HG03039 (cell line): ENCODE results near the gene POMT1.
"Not testable (repeated sequence)": the region's sequence is repeated elsewhere in the genome, so short reads cannot be mapped to it uniquely, and the experiment has no call there.

ENCODE experiments used
- ATAC-seq: cut with Tn5 transposase; IDR thresholded peaks from one replicate; pipeline ENCODE4 v1.9.1; 2021; ENCODE audit warnings: mild to moderate bottlenecking, moderate library complexity; ENCODE audit not compliant: unreplicated experiment

The POMT1 gene

DNA sequence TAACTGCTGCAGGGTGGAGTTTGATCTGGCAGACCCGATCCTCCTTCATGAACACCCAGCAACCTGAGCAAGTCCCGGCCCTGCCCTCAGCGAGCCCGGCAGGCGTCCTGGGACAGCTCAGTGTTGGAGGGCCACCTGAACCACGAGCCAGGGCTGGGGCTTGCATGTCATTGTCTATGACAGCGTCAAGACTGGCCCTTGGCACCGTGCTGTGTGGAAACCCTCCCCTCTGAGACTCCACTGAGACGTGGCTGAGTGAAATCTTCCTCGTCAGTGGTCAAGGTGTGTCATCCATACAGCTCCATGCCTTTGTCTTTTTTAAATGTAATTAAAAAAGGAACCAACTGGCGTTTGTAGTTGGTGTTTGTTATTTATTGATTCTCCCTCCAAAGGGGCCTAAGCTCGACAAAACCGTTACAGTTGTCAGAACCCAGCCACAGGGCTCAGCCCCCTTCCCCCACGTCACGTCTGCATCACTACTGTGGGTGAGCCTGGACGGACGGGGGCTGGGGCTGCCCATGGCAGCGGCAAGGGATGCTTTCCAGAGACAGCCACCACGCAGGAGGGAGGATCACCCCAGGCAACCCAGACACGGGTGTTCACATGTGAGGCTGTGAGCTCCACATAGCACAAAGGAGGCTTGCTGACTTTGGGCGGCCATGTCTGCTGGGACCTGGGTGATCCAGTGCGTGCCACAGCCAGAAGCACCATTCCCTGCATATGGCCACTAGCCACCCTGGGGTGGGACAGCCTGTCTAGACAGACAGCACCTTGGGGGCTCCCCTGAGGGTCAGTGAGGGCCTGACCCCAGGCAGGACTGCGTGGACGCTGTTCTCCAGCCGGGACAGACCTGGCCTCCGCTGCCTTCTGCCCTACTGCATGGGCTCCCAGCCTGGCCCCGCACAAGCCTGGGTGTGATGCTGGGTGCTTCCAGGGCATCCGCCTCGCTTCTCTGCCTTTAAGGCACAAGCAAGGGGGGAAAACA, 21.0 kb downstream of the POMT1 start:
- no peak for ATAC-seq

DNA sequence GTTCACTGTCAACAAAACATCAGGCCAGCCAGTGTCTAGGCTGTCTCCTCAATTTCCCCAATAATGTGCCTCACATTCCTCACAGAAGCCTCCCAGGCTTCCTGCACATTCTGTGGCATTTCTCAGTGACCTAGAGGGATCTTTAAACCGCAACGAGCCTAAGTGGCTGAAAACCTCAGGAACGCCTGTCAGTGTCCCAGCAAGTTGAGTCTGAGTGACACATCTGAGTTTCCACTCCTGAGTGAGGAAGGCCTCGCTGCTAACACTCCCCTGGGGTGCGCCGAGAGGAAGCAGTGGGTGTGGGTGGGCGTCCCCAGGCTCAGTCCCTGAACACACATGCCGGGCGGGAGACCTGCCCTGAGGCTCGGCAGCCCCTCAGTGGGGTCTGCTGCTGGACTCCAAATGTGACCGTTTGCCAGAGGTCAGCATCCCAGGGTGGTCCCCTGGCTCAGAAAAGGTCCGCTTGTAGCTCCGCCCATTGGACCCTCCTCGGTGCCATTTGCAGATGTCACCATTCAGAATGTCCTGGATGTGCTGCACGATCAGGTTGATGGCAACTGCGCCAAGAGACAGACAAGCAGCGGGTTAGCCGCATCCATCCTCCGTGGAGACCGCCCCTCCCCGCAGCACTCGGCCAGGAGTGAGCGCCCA, 22.1 kb downstream of the POMT1 start:
- no peak for ATAC-seq

DNA sequence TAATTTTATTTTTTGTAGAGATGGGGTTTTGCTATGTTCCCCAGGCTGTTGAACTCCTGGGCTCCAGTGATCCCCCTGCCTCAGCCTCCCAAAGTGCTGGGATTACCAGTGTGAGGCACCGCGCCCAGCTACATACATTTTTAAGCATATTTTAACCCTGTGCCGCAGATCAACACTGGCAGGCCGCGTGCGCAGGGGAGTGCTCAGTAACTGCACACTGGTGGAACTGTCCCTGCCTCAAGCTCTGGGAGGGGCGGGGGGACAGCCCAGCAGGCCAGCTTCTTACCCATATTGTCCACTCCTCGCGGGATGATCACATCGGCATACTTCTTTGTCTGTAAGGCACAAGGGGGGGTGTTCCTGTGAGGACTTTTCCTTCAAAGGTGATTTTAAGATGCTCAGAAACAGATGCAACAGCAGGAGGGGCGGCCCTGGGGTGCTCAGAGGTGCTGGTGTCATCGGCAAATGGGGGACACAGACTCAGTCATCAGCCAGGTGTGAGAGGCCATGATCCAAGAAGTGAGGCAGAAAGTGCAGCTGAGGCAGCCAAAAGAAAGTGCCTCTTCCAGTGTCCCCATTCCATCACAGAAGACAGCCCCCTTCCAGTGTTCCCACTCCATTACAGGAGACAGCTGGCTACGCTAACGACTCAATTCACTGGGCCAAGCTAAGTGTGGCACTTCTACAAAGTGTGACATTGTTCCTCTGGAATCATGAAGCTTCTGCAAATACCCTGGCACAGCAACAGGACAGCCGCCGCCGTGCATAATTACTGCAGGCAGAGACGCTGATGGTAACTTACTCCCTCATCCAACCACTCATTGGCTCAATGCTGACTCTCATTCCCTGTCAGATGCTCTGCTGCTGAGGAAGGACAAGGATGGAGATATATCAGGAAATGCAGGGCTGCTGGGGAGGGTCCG, 23.2 kb downstream of the POMT1 start:
- no peak for ATAC-seq

DNA sequence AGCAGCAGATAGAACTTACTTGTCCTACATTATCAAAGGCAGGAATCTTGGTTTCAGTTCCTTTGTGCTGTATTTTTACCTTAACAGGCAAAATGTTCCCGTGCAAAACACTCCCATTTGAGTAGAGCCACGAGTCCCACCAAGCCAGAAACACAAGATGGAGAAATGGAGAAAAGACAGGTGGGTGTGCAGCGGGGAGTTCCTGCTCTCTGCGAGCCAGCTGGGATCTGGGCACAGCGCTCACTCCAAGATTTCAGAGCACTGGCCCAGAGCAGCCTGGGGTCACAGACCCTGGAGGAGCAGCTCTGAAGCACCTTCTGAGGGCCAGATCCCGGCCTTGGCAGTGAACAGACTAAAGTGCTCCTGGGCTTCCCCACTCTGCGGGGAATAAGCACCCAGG, 25.5 kb downstream of the POMT1 start:
- no peak for ATAC-seq

DNA sequence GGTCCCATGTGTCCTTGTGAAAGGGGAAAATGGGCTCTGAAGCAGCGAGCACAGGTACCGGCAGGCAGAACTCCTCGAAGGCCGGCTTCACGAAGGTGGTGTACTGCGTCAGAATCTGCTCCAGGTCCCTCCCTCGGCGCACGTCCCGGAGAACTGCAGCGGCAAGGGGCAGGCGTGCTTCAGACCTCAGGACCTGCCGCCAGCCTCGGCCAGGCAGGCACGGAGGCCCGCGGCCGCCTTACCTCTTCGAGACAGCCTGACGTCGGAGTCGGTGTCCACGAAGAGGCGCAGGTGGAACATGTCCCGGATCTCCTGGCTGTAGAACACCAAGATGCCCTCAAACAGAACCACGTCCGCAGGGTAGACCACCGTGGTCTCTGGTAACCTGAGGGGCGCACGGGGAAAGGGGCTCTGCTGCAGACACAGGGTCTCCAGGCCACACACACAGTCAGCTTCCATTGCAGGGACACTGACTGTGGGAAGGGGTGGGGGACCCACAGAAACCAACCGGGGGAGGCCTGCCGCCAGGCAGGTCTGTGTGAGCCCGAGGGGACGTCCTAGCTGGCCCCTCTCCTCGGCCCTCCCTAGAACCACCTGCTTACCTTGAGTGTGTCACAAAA, 26.3 kb downstream of the POMT1 start:
- no peak for ATAC-seq

DNA sequence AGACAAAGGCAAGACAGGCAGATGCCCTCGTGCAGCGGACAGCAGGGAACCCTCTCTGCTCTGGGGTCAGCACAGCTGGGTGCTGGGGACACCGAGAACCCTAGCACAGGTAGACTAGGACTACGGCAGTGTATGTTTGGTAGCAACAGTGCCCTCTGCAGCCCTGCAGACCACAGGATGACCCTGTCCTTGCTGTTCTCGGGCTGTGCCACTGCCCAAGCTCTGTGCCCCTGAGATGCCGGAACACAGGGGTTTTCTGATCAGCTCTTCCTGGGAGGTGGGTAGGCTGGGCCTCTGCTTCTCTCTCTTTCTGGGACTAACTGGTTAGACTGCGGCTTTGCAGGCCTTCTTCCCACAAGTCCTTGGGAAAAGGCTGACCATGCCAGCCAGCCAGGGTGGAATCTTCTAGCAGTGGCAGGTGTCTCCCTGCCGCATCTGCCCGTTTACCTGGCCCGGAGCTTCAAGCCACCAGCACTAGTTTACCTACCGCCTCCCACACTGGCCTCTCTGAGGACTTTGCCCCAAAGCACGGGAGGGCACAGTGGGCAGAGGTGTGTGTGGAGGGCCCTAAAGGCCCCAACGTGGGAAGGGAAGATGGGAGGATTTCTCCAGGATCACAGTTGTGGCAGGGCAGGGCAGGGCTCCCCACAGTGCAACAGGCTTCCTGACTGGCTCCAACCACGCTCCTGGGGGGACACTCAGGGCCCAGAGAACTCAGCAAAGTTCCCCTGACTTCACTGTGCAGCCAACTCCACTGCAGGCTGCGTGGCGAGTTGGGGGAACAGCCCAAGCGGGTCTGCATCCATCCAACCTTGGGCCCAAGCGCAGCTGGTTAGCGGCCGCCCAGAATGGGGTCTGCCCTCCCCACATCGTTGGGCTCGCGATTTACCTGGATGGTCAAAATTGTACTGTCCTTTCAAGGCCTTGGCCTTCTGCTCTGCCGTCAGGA, 27.2 kb downstream of the POMT1 start:
- ATAC-seq = no peak

DNA sequence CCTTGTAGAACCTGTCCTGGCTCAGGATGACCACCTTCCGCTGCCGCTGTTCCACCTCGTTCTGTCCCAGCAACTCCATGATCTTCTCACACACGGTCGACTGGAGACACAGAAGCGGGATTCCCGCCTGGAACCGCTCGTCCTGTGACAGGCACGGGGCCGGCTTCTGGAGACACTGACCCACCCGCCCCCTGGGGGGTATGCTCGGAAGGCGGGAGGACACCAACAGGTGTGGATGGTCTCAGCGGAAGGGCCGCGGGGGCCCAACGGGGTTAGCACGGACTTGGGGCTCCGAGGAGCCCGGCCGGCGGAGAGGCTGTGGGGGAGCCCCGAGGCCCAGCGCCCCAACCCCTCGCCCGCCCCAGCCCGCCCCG, 27.8 kb downstream of the POMT1 start:
- peak; percentile 21 for ATAC-seq

DNA sequence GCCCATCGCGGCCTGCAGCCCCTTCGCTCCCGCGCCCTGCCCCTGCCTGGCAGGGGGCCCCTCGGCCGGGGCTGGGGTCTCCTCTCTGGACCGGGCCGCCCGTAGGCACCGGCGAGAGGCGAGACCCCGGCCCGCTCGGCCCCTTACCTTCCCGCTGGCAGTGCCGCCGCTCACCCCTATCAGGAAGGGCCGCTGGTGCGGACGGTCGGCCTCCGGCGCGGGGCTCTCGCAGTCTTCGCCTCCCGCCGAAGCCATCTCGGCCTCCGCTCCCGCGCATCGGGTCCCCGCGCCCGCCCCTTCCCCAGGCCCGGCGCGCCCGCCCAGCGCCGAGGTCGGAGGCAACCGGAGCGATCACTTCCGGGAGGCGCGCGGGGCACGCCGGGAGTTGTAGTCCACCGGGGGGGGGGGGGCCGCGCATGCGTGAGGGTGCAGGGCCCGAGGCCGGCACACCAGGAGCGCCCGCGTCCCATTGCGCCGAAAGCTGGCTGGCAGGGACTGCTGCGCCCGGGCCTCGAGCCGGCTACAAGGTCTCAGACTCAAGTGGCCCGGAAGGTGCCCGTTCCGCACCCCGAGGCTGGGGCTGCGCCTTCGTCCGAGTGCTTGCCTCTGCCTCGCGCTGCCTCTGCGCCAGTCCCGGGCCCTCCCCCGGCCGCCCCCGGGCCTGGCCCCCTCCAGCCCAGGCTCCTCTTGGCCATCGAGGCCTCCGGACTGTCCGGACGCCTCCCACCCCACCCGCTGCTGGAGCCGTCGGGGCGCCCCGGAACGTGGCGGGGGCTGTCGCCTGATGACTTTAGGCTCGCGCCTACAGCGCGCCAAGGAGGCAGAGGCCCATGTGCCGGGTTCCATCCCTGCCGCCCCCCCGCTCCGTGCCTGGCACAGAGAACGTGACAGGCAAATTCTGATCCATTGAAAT, 28.5 kb downstream of the POMT1 start, which contains the start of gene UCK1:
Gene UCK1, minus strand, starts transcription at position 344 of the 913 bp plus-strand sequence. Its CDS starts 89 bp downstream, at position 255.
- ATAC-seq = peak; percentile 55

DNA sequence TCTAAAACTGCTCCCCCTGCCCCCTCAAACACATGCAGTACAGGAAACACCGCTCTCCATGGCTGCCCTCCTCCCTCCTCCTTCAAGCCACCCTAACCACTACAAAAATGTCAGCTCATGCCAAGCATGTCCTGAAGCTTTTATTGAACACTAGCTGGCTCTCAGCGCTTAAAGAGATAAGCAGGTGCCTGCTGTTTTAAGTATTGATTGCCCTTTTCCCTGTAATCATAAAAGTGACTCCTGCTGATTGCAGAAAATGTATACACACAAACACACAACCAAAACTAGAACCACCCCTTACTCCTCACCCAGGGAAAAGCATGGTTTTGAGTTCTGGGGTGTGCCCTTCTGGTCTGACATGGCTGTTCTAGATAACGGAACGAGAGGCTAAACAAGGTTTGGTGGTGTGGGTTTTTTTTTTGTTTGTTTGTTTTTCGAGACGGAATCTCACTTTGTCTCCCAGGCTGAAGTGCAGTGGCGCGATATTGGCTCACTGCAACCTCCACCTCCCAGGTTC, 32.1 kb downstream of the POMT1 start:
- no peak for ATAC-seq

DNA sequence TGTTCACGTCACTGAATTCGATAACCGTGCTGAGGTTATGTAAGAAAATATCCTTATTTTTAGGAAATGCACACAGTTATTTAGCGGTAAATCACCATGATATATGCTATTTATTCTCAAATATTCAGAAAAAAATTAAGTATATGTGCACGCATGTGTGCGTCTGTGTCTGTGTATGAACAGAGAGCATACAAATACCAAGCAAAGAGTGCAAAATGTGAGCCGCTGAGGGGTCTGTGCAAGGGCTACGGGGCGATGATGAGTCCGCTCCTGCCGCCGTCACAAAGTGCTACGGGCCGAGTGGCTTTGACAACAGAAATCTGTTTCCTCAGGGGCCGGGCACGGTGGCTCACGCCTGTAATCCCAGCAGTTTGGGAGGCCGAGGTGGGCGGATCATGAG, 35.2 kb downstream of the POMT1 start:
- ATAC-seq = no peak

DNA sequence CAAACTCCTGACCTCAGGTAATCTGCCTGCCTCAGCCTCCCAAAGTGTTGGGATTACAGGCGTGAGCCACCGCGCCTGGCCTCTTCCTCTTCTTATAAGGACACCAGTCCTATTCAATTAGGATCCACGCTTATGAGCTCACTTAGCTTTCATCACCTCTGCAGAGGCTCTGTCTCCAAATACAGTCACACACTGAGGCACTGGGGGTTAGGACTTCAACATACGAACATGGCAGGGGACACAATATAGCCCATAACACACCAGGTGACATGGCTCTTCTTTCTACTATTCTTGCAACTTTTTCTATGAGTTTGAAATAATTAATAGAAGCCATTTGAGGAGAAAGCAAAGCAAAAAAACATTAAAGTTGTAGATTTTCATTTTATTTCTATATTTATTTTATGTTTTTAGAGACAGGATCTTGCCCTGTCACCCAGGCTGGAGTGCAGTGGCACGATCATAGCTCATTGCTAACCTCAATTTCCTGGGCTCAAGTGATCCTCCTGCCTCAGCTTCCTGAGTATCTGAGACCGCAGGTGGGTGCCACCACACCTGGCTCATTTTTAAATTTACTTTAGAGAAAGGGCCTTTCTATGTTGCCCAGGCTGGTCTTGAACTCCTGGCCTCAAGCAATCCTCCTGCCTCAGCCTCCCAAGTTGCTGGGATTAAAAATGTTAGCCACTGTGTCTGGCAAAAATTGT, 36.7 kb downstream of the POMT1 start:
- ATAC-seq = no peak

DNA sequence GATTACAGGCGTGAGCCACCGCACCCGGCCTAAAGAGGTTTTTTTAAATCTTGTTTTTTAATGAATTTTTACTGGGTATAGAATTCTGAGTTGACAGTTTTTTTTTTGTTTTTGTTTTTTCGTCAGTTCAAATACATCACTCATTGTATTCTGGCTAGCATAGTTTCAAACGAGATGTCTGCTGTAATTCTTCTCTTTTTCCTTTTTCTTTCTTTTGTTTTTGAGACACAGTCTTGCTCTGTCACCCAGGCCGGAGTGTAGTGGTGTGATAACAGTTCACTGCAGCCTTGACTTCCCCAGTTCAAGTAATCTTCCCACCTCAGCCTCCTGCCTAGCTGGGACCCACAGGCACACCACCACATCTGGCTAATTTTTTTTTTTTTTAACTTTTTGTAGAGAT, 40.4 kb downstream of the POMT1 start:
- ATAC-seq = no peak

DNA sequence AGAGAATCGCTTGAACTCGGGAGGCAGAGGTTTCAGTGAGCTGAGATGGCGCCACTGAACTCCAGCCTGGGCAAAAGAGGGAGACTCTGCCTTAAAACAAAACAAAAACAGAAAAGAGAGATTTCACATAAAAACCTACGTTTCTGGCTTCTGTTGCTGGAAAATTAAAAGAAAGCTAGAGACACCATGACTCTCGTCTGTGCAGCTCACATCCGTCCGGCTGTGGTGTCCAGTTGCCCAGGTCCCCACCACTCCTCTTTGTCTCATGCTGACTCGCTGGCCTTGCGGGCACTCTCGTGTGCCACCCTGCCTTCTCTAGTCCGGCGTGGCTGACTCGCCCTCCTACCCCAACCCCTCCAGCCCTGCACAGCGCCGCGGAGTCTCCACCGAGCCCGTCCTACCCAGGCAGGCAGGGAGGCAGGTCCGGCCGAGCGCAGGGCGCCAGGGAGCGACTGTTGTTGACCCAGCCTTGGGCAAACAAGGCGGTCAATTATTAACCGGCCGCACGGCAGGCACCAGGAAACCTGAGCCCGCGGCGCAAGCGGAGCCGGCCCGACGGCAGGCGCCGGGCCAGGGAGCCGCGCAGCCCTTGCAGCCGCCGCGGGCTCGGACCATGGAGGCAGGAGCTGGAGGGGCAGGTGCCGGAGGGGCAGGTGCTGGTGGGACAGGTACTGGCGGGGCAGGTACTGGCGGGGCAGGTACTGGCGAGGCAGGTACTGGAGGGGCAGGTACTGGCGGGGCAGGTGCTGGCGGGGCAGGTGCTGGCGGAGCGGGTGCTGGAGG, 42.5 kb downstream of the POMT1 start, which contains the start of gene PRRT1B:
Gene PRRT1B, plus strand, starts transcription at position 521 of the 783 bp plus-strand sequence. Its CDS starts 93 bp downstream, at position 614.
- no peak for ATAC-seq

DNA sequence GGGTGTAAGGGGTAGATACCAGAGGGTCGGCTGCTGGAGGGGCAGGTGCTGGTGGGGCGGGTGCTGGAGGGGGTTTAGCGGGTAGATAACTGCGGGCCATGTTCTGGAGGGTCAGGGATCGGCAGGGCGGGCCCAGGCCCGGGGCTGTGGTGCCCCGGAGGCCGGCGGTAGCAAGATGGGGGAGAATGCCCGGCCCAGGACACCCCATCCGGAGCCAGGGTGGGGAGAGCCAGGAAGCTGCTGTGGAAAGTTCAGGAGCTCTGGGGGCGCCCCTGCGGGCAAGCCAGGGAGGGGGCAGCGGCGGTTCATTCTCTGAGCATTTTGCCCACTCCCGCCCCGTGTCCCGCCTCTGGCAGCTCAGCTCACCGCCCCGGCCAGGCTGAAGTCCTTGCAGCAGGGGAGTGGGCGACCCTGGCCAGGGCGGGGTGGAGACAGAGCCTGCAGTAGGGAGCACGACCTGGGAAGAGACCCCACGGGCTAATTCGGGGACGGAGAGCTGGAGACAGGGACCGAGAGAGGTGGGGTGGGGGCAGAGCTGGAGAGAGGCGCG, 43.1 kb downstream of the POMT1 start:
- ATAC-seq = no peak

DNA sequence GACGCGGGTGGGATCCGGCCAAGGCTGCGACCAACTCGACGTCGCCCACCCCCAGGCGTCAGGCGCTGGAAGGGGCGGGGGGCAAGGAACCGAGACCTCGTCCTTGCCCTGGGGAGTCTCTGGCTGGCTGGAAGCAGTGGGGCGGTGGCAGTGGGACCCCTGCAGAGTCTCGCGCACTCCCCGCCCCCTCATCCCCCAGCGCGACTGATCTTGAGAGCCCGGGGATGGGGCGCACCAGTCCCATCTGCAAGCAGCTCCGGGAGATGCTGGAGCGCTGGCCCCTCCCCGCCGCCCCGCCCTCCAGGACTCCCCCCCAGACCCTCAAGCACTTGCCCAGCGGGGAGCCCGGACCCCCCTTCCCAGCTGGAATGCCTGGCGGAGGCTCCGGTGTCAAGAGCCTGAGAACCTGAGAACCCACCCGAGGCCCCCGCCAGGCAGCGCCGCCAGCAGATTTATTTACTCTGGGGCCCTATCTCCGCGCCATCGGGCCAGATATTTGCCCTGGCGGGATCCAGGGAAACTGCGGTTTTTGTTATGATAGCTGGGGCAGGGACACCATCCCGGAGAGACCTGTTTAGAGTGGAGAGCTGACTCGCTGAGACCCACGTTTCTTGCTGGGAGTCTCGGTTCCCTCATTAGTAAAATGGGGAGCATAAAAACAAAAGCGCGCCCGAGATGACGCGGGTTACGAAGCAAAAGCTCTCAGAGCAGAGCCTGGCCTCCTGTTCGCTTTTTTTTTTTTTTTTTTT, 43.8 kb downstream of the POMT1 start:
- ATAC-seq = no peak

DNA sequence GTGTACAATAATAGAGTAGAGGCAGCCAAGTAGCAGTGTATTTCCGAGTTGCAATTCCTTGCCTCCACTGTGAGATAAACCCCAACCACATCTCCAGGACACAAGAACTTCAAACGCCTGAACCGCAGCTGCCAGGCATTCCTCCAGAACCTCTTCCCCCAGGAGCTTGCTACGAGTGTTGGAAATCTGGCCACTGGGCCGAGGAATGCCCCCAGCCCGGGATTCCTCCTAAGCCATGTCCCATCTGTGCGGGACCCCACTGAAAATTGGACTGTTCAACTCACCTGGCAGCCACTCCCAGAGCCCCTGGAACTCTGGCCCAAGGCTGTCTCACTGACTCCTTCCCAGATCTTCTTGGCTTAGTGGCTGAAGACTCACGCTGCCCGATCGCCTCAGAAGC, 46.5 kb downstream of the POMT1 start:
- not testable (repeated sequence) for ATAC-seq
